Activated naive CD8-positive, alpha-beta T cell (primary cell): ENCODE measurements around the gene POMT1.
"Not testable (repeated sequence)": the region's sequence is repeated elsewhere in the genome, so short reads cannot be mapped to it uniquely, and the experiment has no call there.

Experiments used
- H3K27ac Mint-ChIP-seq: one replicate; pipeline ENCODE4 v1.8.0; 2021; ENCODE audit warnings: mixed read lengths
- H3K27me3 Mint-ChIP-seq: one replicate; pipeline ENCODE4 v1.8.0; 2021; ENCODE audit warnings: mixed read lengths
- H3K36me3 Mint-ChIP-seq: one replicate; pipeline ENCODE4 v1.8.0; 2021; ENCODE audit warnings: mixed read lengths
- H3K4me1 Mint-ChIP-seq: one replicate; pipeline ENCODE4 v1.8.0; 2021; ENCODE audit warnings: low read depth, mixed read lengths
- H3K4me3 Mint-ChIP-seq: one replicate; pipeline ENCODE4 v1.8.0; 2021; ENCODE audit warnings: mild to moderate bottlenecking, mixed read lengths
- H3K9me3 Mint-ChIP-seq: one replicate; pipeline ENCODE4 v1.8.0; 2021; ENCODE audit warnings: low read depth, mixed read lengths

The POMT1 gene

GRCh38 chr9:131500377-131500776 lies 2.3 kb upstream of the POMT1 start:
- H3K27ac Mint-ChIP-seq, result peak overlapping the region; percentile 89
- H3K4me1 Mint-ChIP-seq, result peaks cover 67% of the 10 kb centered on the region
- H3K4me3 Mint-ChIP-seq, result peak overlapping the region; percentile 94
- no peaks in the 10 kb centered on the region for H3K27me3 Mint-ChIP-seq
- no peaks in the 10 kb centered on the region for H3K36me3 Mint-ChIP-seq
- no peaks in the 10 kb centered on the region for H3K9me3 Mint-ChIP-seq

GRCh38 chr9:131500939-131501541 lies 1.7 kb upstream of the POMT1 start:
- Mint-ChIP-seq H3K4me3 (peak overlapping the region; percentile 94), H3K27me3 (no peaks in the 10 kb centered on the region), H3K36me3 (peaks cover 1% of the 10 kb centered on the region), H3K27ac (peak overlapping the region; percentile 89), H3K4me1 (peaks cover 71% of the 10 kb centered on the region), H3K9me3 (no peaks in the 10 kb centered on the region)

DNA sequence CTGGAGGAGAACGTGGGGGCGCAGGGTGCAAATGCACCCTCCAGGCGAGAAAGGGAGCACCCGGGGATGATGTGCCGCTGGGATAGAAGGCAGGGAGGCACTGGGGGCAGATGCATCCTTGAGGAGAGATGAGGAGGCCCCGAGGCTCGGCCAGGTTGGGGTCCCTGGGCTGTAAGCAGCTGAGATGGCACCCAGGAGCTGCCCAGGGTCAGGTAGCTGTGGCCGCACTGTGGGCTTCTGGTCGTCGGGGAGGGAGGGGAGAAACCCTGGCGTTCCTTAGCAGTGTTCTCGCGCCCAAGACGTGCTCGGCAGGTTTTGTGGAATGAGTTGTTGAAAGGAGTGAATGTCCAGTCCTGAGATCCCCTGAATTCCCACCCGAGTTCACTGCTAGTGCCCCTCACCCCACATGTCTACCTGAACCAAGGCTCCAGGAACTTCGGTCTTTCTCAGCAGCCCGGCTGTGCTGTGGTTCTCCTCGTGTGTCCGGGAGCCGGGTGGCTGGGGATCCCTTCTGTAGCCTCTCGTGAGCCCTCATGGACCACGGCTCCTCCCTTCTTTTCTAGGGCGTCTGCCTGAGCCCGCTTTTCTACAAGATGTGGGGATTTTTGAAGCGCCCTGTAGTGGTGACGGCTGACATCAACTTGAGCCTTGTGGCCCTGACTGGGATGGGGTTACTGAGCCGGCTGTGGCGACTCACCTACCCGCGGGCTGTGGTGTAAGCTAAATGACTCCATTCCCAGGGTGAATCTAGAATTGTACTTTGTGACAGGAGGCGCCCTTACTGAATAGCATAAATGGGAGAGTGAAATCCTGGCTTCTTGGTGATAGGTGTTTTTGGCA lies 1.1 kb downstream of the POMT1 start:
- Mint-ChIP-seq H3K27ac (peak overlapping the region; percentile 86), H3K27me3 (no peaks in the 10 kb centered on the region), H3K36me3 (peaks cover 4% of the 10 kb centered on the region), H3K9me3 (no peaks in the 10 kb centered on the region), H3K4me3 (peak overlapping the region; percentile 94), H3K4me1 (peaks cover 60% of the 10 kb centered on the region)

GRCh38 chr9:131505012-131505411 lies 2.3 kb downstream of the POMT1 start:
- Mint-ChIP-seq H3K36me3 (peaks cover 7% of the 10 kb centered on the region), H3K9me3 (no peaks in the 10 kb centered on the region), H3K27me3 (no peaks in the 10 kb centered on the region), H3K4me1 (peaks cover 48% of the 10 kb centered on the region), H3K27ac (no peak overlapping the region), H3K4me3 (peak overlapping the region; percentile 52)

- Mint-ChIP-seq H3K9me3 (no peaks in the 10 kb centered on the region), H3K27ac (no peak overlapping the region), H3K4me3 (no peak overlapping the region), H3K36me3 (peaks cover 8% of the 10 kb centered on the region), H3K4me1 (no peaks in the 10 kb centered on the region), H3K27me3 (no peaks in the 10 kb centered on the region)
Measured at GRCh38 chr9:131511416-131511815, 8.7 kb downstream of the POMT1 start.

- no peaks in the 10 kb centered on the region for H3K27me3 Mint-ChIP-seq
- H3K36me3 Mint-ChIP-seq, result peaks cover 8% of the 10 kb centered on the region
- H3K27ac Mint-ChIP-seq, result no peak overlapping the region
- H3K9me3 Mint-ChIP-seq, result no peaks in the 10 kb centered on the region
- H3K4me3 Mint-ChIP-seq, result no peak overlapping the region
- H3K4me1 Mint-ChIP-seq, result no peaks in the 10 kb centered on the region
Measured at GRCh38 chr9:131511880-131512279, 9.2 kb downstream of the POMT1 start.

GRCh38 chr9:131513177-131513576 lies 10.5 kb downstream of the POMT1 start:
- Mint-ChIP-seq H3K4me1 (no peaks in the 10 kb centered on the region), H3K27me3 (no peaks in the 10 kb centered on the region), H3K9me3 (no peaks in the 10 kb centered on the region), H3K27ac (no peak overlapping the region), H3K36me3 (peaks cover 8% of the 10 kb centered on the region), H3K4me3 (no peak overlapping the region)

GRCh38 chr9:131515559-131516031 lies 12.9 kb downstream of the POMT1 start:
- not testable (repeated sequence) for H3K4me1 Mint-ChIP-seq, H3K27me3 Mint-ChIP-seq, H3K36me3 Mint-ChIP-seq, H3K9me3 Mint-ChIP-seq, H3K4me3 Mint-ChIP-seq, H3K27ac Mint-ChIP-seq

- Mint-ChIP-seq H3K36me3 (no peaks in the 10 kb centered on the region), H3K27me3 (no peaks in the 10 kb centered on the region), H3K4me3 (no peak overlapping the region), H3K4me1 (no peaks in the 10 kb centered on the region), H3K27ac (no peak overlapping the region), H3K9me3 (no peaks in the 10 kb centered on the region)
Measured at GRCh38 chr9:131516100-131516499, 13.4 kb downstream of the POMT1 start.

- Mint-ChIP-seq H3K4me1 (no peaks in the 10 kb centered on the region), H3K27ac (no peak overlapping the region), H3K36me3 (no peaks in the 10 kb centered on the region), H3K27me3 (no peaks in the 10 kb centered on the region), H3K9me3 (no peaks in the 10 kb centered on the region), H3K4me3 (no peak overlapping the region)
Measured at GRCh38 chr9:131516930-131517329, 14.2 kb downstream of the POMT1 start.

DNA sequence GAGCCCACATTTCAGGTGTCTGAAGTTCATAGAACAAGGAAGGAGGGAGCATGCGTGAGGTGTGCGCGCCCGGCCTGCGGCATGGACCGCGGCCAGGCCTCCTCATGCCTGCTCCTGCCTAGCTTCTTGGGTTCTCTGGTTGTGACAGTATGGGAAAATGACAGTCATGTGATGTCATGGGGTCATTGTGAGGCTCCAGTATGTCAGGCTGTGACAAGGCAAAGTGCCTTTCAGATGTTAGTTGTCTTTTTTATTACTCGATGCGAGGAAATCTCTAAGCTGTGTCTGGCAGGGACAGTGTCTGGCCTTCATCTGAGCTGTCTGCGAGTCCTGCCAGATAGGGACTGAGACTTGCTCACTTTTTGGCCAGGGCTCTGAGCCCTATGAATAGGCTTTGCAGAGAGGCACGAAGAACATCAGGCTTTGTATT lies 15.1 kb downstream of the POMT1 start:
- Mint-ChIP-seq H3K27me3 (no peaks in the 10 kb centered on the region), H3K36me3 (no peaks in the 10 kb centered on the region), H3K4me3 (no peak overlapping the region), H3K4me1 (no peaks in the 10 kb centered on the region), H3K9me3 (no peaks in the 10 kb centered on the region), H3K27ac (no peak overlapping the region)

- Mint-ChIP-seq H3K36me3 (no peaks in the 10 kb centered on the region), H3K27me3 (no peaks in the 10 kb centered on the region), H3K4me1 (no peaks in the 10 kb centered on the region), H3K4me3 (no peak overlapping the region), H3K9me3 (no peaks in the 10 kb centered on the region), H3K27ac (no peak overlapping the region)
Measured at GRCh38 chr9:131518553-131518952, 15.8 kb downstream of the POMT1 start.

DNA sequence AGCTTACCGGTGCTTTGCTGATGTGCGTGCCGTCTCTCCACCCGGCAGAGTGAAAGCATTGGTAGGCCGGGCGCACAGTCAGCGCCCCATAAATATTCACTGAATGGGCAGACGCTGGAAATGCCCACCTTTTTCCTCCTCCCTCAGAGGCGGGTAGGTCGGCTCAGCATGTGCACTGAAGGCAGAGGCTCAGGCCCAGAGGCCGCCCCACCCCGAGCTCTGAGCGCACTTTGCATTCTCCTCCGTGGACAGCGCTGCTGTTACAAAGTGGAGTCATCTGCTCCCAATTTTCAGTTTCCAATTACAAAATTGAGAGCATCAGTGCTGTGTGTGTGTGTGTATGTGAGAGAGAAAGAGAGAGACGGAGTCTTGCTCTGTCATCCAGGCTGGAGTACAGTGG lies 17.8 kb downstream of the POMT1 start:
- peaks cover 3% of the 10 kb centered on the region for H3K4me1 Mint-ChIP-seq
- H3K27ac Mint-ChIP-seq, result peak overlapping the region; percentile 46
- H3K9me3 Mint-ChIP-seq, result no peaks in the 10 kb centered on the region
- no peaks in the 10 kb centered on the region for H3K27me3 Mint-ChIP-seq
- no peak overlapping the region for H3K4me3 Mint-ChIP-seq
- H3K36me3 Mint-ChIP-seq, result no peaks in the 10 kb centered on the region

DNA sequence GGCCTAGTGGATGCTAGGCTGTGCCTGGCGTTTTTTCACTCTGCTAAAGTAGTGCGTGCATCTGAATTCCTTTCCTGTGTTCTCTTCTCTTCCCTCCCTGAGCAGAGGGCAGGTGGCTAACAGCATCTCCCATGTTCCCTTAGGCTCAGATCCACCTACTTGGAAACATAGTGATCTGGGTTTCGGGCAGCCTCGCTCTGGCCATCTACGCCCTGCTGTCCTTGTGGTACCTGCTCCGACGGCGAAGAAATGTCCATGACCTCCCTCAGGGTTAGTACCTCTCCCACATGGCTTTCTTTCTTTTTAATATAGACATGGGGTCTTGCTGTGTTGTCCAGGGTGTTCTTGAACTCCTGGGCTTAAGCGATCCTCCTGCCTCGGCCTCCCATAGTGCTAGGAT lies 18.5 kb downstream of the POMT1 start:
- Mint-ChIP-seq H3K27me3 (no peaks in the 10 kb centered on the region), H3K9me3 (no peaks in the 10 kb centered on the region), H3K36me3 (no peaks in the 10 kb centered on the region), H3K4me1 (peaks cover 3% of the 10 kb centered on the region), H3K27ac (no peak overlapping the region), H3K4me3 (no peak overlapping the region)

- Mint-ChIP-seq H3K4me1 (peaks cover 3% of the 10 kb centered on the region), H3K9me3 (no peaks in the 10 kb centered on the region), H3K27me3 (no peaks in the 10 kb centered on the region), H3K36me3 (no peaks in the 10 kb centered on the region), H3K4me3 (no peak overlapping the region), H3K27ac (no peak overlapping the region)
Measured at GRCh38 chr9:131521822-131522221, 19.1 kb downstream of the POMT1 start.
